ENCODE measurements around the gene HLF.
"Not testable (repeated sequence)": the region's sequence is repeated elsewhere in the genome, so short reads cannot be mapped to it uniquely, and the experiment has no call there.

DNA sequence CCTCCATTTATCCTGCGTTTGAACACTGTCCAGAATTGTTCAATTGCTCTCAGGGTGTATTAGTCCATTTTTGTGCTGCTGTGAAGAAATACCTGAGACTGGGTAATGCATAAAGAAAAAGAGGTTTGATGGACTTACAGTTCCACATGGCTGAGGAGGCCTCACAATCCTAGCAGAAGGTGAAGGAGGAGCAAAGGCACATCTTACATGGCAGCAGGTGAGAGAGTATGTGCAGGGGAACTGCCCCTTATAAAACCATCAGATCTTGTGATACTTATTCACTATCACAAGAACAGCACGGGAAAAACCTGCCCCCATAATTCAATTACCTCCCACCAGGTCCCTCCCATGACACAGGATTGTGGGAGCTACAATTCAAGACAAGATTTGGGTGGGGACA is 63.8 kb downstream of the HLF start:
- TF ChIP-seq, protein P1, sequence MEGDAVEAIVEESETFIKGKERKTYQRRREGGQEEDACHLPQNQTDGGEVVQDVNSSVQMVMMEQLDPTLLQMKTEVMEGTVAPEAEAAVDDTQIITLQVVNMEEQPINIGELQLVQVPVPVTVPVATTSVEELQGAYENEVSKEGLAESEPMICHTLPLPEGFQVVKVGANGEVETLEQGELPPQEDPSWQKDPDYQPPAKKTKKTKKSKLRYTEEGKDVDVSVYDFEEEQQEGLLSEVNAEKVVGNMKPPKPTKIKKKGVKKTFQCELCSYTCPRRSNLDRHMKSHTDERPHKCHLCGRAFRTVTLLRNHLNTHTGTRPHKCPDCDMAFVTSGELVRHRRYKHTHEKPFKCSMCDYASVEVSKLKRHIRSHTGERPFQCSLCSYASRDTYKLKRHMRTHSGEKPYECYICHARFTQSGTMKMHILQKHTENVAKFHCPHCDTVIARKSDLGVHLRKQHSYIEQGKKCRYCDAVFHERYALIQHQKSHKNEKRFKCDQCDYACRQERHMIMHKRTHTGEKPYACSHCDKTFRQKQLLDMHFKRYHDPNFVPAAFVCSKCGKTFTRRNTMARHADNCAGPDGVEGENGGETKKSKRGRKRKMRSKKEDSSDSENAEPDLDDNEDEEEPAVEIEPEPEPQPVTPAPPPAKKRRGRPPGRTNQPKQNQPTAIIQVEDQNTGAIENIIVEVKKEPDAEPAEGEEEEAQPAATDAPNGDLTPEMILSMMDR (IDR thresholded peaks at IDR 0.05) = not testable (repeated sequence)
- not testable (repeated sequence) for TF ChIP-seq POLR2AphosphoS5, EP300 (IDR thresholded peaks at IDR 0.05)
